SU-DHL-6 (cell line): ENCODE measurements around the gene TRIM39.

ENCODE experiments used
- H2AFZ ChIP-seq: fragments of 200-600 bp; sonication (generic); 2 replicates; pipeline ENCODE4 v1.6.1; 2014; ENCODE audit warnings: low read depth, mild to moderate bottlenecking, moderate library complexity, mixed read lengths, antibody characterized with exemption, low read length; ENCODE audit not compliant: severe bottlenecking
- H3F3A ChIP-seq: fragments of 200-600 bp; shearing (Covaris generic); 2 replicates; pipeline ENCODE4 v1.6.0; 2016; ENCODE audit warnings: antibody characterized with exemption, mild to moderate bottlenecking; ENCODE audit not compliant: insufficient read depth
- H3K27ac ChIP-seq: fragments of 200-600 bp; sonication (generic); 2 replicates; pipeline ENCODE4 v1.5.1; 2016; ENCODE audit warnings: low read depth, mild to moderate bottlenecking, low read length, moderate library complexity, mixed read lengths
- H3K27me3 ChIP-seq: fragments of 200-600 bp; sonication (generic), shearing (Covaris generic); 2 replicates; pipeline ENCODE4 v1.6.0; 2014; ENCODE audit warnings: mild to moderate bottlenecking, low read length
- H3K36me3 ChIP-seq: fragments of 200-600 bp; sonication (generic); 2 replicates; pipeline ENCODE4 v1.6.1; 2014; ENCODE audit warnings: mild to moderate bottlenecking, low read length, mixed read lengths
- H3K4me2 ChIP-seq: fragments of 300-600, 200-600 bp; shearing (Covaris generic), sonication (generic); 2 replicates; pipeline ENCODE4 v1.6.0; 2014; ENCODE audit warnings: low read length, low read depth, mild to moderate bottlenecking; ENCODE audit not compliant: poor library complexity, severe bottlenecking
- H3K4me3 ChIP-seq: fragments of 200-600 bp; sonication (generic); 2 replicates; pipeline ENCODE4 v1.5.1; 2014; ENCODE audit warnings: antibody characterized with exemption, low read length, mild to moderate bottlenecking, mixed read lengths; ENCODE audit not compliant: insufficient read depth, poor library complexity, severe bottlenecking
- H3K79me2 ChIP-seq: fragments of 200-600 bp; sonication (generic); 2 replicates; pipeline ENCODE4 v1.6.1; 2014; ENCODE audit warnings: mild to moderate bottlenecking, low read length, moderate library complexity; ENCODE audit not compliant: insufficient read depth
- H3K9ac ChIP-seq: fragments of 200-600 bp; sonication (generic); 2 replicates; pipeline ENCODE4 v1.7.0; 2014; ENCODE audit warnings: mild to moderate bottlenecking, low read length
- H3K9me2 ChIP-seq: fragments of 200-600 bp; sonication (generic); replicated peaks from 2 replicates; pipeline ENCODE4 v1.6.1; 2014; ENCODE audit warnings: low read length; ENCODE audit not compliant: insufficient read depth
- H3K9me3 ChIP-seq: fragments of 200-600 bp; sonication (generic); 2 replicates; pipeline ENCODE4 v1.6.1; 2014; ENCODE audit warnings: low read length, mixed read lengths; ENCODE audit not compliant: insufficient read depth
- H4K20me1 ChIP-seq: fragments of 200-600 bp; sonication (generic); 2 replicates; pipeline ENCODE4 v1.6.1; 2014; ENCODE audit warnings: low read depth, mild to moderate bottlenecking, antibody characterized with exemption, low read length, moderate library complexity, mixed read lengths
- EZH2phosphoT487 ChIP-seq: fragments of 200-600 bp; sonication (generic), shearing (Covaris generic); conservative IDR thresholded peaks from 2 replicates; pipeline ENCODE4 v1.6.1; 2018; ENCODE audit warnings: mild to moderate bottlenecking, antibody characterized with exemption, low read length, moderate library complexity, mixed read lengths
- TF ChIP-seq, protein P1 (sequence below): fragments of 200-600 bp; sonication (generic); IDR thresholded peaks from one replicate; pipeline ENCODE4 v1.5.1; 2017; ENCODE audit warnings: antibody characterized with exemption, mild to moderate bottlenecking, low read length, moderate library complexity; ENCODE audit not compliant: insufficient read depth, poor library complexity, severe bottlenecking

The TRIM39 gene

DNA sequence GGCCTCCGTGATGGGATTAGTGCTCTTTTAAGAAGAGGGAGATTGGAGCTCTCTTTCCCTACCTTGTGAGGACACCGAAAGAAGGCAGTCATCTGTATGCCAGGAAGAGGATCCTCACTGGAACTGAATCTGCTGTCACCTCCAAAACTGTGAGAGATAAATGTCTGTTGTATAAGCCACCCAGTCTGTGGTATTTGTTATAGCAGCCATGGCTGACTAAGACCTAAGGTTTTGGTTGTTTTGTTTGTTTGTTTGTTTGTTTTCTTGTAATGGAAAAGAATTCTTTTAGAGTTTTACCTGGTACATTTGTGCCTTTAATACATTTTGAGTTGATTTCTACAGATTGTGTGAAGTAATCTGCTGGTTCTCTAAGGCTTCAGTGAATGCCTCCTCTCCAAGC is 25.8 kb downstream of the TRIM39 start:
- Histone ChIP-seq H2AFZ (no peak overlapping the region), H3K9me3 (no peaks in the 10 kb centered on the region), H4K20me1 (no peaks in the 10 kb centered on the region), H3K79me2 (no peaks in the 10 kb centered on the region), H3K4me2 (no peak overlapping the region), H3K27me3 (no peaks in the 10 kb centered on the region), H3K27ac (no peak overlapping the region), H3K36me3 (no peaks in the 10 kb centered on the region), H3K9ac (no peak overlapping the region), H3K4me3 (no peak overlapping the region), H3F3A (peaks cover 4% of the 10 kb centered on the region; the same call in 1 of the 2 replicates), H3K9me2 (no peaks in the 10 kb centered on the region)
- no peak for TF ChIP-seq EZH2phosphoT487
- TF ChIP-seq, protein P1, sequence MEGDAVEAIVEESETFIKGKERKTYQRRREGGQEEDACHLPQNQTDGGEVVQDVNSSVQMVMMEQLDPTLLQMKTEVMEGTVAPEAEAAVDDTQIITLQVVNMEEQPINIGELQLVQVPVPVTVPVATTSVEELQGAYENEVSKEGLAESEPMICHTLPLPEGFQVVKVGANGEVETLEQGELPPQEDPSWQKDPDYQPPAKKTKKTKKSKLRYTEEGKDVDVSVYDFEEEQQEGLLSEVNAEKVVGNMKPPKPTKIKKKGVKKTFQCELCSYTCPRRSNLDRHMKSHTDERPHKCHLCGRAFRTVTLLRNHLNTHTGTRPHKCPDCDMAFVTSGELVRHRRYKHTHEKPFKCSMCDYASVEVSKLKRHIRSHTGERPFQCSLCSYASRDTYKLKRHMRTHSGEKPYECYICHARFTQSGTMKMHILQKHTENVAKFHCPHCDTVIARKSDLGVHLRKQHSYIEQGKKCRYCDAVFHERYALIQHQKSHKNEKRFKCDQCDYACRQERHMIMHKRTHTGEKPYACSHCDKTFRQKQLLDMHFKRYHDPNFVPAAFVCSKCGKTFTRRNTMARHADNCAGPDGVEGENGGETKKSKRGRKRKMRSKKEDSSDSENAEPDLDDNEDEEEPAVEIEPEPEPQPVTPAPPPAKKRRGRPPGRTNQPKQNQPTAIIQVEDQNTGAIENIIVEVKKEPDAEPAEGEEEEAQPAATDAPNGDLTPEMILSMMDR, result no peak

DNA sequence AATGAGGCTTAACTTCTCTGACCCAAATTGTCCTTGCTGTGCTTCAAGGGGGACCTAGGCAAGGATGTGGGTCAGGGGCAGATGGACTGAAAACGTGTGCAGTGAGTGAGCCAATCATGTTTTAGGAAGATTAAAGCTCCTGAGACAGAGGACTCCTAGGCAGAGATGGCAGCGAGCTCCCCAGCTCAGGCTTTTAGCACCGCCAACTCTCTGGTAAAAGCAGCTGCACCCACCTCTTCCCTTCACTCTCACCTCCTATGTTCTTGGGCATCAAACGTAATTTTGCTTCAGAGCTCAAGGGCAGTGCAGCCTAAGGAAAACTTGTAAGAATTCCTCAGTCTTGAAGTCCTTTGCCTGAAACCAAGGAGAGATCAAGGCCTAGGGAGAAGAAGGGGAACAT is 28.6 kb downstream of the TRIM39 start:
- Histone ChIP-seq H3K9me3 (no peaks in the 10 kb centered on the region), H2AFZ (no peak overlapping the region), H3K9ac (no peak overlapping the region), H3K27me3 (no peaks in the 10 kb centered on the region), H4K20me1 (no peaks in the 10 kb centered on the region), H3K36me3 (no peaks in the 10 kb centered on the region), H3K27ac (no peak overlapping the region), H3F3A (no peaks in the 10 kb centered on the region), H3K79me2 (no peaks in the 10 kb centered on the region), H3K4me2 (no peak overlapping the region), H3K9me2 (no peaks in the 10 kb centered on the region), H3K4me3 (no peak overlapping the region)
- no peak for TF ChIP-seq EZH2phosphoT487

DNA sequence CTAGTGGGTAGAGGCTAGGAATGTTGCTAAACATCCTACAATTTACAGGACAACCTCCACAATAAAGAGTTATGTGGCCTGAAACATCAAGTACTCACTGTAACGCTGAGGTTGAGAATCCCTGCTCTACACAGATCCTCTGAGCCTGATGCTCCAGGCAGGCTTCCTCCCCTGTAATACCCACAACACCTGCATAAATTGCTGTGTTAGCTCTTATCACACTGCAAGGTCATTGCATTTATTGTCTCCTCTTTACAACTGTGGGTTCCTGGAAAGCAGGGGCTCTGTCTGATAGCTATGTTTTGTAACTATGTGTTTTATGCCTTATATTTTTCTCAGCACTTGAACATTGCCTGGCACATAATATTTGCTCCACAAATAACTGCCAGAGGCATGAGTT is 29.8 kb downstream of the TRIM39 start:
- Histone ChIP-seq H3K4me2 (no peak overlapping the region), H3K36me3 (no peaks in the 10 kb centered on the region), H3K9ac (no peak overlapping the region), H3K79me2 (no peaks in the 10 kb centered on the region), H4K20me1 (no peaks in the 10 kb centered on the region), H2AFZ (no peak overlapping the region), H3K9me2 (no peaks in the 10 kb centered on the region), H3K27ac (no peak overlapping the region), H3F3A (no peaks in the 10 kb centered on the region), H3K27me3 (no peaks in the 10 kb centered on the region; the same call in 1 of the 2 replicates), H3K9me3 (no peaks in the 10 kb centered on the region), H3K4me3 (no peak overlapping the region)
- no peak for TF ChIP-seq EZH2phosphoT487
- TF ChIP-seq, protein P1, result no peak

DNA sequence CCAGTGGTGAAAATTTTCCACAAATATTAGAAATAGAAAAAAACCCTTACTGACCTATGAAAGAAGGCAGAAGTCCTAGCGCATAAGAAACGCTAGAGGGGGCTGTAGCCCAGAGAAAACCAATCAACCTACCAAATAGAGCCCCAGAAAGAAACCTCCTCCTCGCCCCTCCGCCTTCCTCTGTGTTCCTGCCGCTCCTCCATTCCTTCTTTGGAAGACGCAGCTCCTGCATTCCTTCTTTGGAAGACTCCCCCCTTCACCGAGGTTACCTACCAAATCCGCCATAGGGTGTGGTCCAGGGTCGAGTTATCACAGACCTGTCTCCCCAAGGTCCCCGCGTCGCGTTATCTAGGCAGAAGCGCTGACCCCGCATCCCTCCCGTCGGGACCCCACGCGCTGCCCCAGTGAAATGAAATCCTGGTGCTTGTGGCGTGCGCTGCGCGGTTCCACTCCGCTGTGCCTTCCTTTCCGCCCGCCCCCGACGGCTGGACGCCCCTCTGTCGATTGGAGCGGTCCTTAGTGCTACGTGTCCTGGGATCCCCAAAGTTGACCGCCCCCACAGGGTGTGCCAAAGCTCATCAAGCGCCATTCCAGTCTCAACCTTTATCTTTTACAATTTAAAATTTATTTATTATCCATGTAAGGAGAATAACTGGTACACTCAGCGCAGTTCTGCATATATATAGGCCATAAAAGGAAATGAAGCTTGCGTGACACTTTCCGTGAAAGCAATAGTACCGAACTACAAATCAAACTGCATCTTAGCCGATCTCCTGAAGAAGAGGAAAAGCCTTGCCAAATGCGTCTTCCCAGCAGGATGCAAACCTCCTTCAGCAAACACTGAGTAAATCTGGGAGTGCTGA is 31.2 kb downstream of the TRIM39 start:
- H3K9me2 ChIP-seq, result no peaks in the 10 kb centered on the region
- H3K79me2 ChIP-seq, result no peaks in the 10 kb centered on the region
- no peak overlapping the region for H3K27ac ChIP-seq
- TF ChIP-seq EZH2phosphoT487, result no peak
- TF ChIP-seq, protein P1, result peak; percentile 85
- H4K20me1 ChIP-seq, result no peaks in the 10 kb centered on the region
- no peak overlapping the region for H3K9ac ChIP-seq
- peak overlapping the region; percentile 6 for H3K4me2 ChIP-seq
- H3F3A ChIP-seq, result no peaks in the 10 kb centered on the region
- no peaks in the 10 kb centered on the region; the same call in 1 of the 2 replicates for H3K27me3 ChIP-seq
- no peaks in the 10 kb centered on the region for H3K36me3 ChIP-seq
- no peak overlapping the region for H2AFZ ChIP-seq
- no peak overlapping the region for H3K4me3 ChIP-seq
- no peaks in the 10 kb centered on the region for H3K9me3 ChIP-seq
